Common myeloid progenitor, CD34-positive (primary cell): ENCODE measurements around the gene SLC35G3. TPM values are rescaled to one million over a fixed set of nuclear protein-coding genes. Genes with fewer than 3 reads are reported as not detected.
"Not testable (repeated sequence)": the region's sequence is repeated elsewhere in the genome, so short reads cannot be mapped to it uniquely, and the experiment has no call there.

Experiments
- CTCF ChIA-PET: fragments of 350-600 bp; sonication (Branson Sonifier 250); formaldehyde crosslinking; loops from one replicate; lab custom pipeline; 2021; ENCODE audit warnings: antibody characterized with exemption; lab: Charles Lee
- POLR2A ChIA-PET: fragments of 350-600 bp; sonication (Branson Sonifier 250); formaldehyde crosslinking; loops from one replicate; lab custom pipeline; 2021; ENCODE audit warnings: antibody characterized with exemption; lab: Charles Lee
- DNase-seq, 3 donors: peaks; one replicate each; pipeline versions ENCODE4 v3.0.0 to v3.0.0-alpha.2; 2013
- H3K27ac ChIP-seq, 2 experiments: 1 replicate in 1 of 2; 2 replicates in 1 of 2; pipeline ENCODE4 v1.7.0; 2013; ENCODE audit warnings: inconsistent platforms in 2 of 2, low read length in 2 of 2, mild to moderate bottlenecking in 2 of 2, low read depth in 1 of 2, moderate library complexity in 1 of 2; ENCODE audit not compliant: severe bottlenecking in 2 of 2, insufficient read depth in 1 of 2, poor library complexity in 1 of 2
- H3K27me3 ChIP-seq, 5 experiments: replicated peaks in 2 of 5; 1 replicate in 3 of 5; 2 replicates in 2 of 5; pipeline versions ENCODE4 v1.6.1 to v1.7.0; 2013; ENCODE audit warnings: low read length in 4 of 5, mild to moderate bottlenecking in 2 of 5, moderate library complexity in 2 of 5, inconsistent platforms in 1 of 5; ENCODE audit not compliant: insufficient read depth in 5 of 5, control insufficient read depth in 4 of 5
- H3K36me3 ChIP-seq, 4 experiments: 1 replicate in 2 of 4; 2 replicates in 2 of 4; pipeline versions ENCODE4 v1.6.1 to v1.7.0; 2013; ENCODE audit warnings: low read length in 3 of 4, control low read depth in 1 of 4, mild to moderate bottlenecking in 1 of 4; ENCODE audit not compliant: control insufficient read depth in 4 of 4, insufficient read depth in 4 of 4
- H3K4me1 ChIP-seq, 4 experiments: 1 replicate in 3 of 4; 2 replicates in 1 of 4; pipeline versions ENCODE4 v1.6.1 to v1.7.1; 2013; ENCODE audit warnings: low read length in 3 of 4, mild to moderate bottlenecking in 3 of 4, control low read depth in 1 of 4, inconsistent platforms in 1 of 4, moderate library complexity in 1 of 4; ENCODE audit not compliant: control insufficient read depth in 4 of 4, insufficient read depth in 4 of 4; ENCODE audit errors: control extremely low read depth in 1 of 4
- H3K4me3 ChIP-seq, 7 experiments: 1 replicate in 4 of 7; 2 replicates in 3 of 7; pipeline versions ENCODE4 v1.5.1 to v1.7.0; 2013; ENCODE audit warnings: mild to moderate bottlenecking in 7 of 7, low read length in 6 of 7, moderate library complexity in 6 of 7, inconsistent platforms in 2 of 7, low read depth in 2 of 7, control low read depth in 1 of 7; ENCODE audit not compliant: insufficient read depth in 4 of 7, control insufficient read depth in 1 of 7; ENCODE audit errors: extremely low read depth in 1 of 7
- H3K9me3 ChIP-seq, 5 experiments: 1 replicate in 4 of 5; 2 replicates in 1 of 5; pipeline versions ENCODE4 v1.6.1 to v1.7.1; 2013; ENCODE audit warnings: low read length in 4 of 5, mild to moderate bottlenecking in 2 of 5, inconsistent platforms in 1 of 5, low read depth in 1 of 5, moderate library complexity in 1 of 5; ENCODE audit not compliant: control insufficient read depth in 4 of 5, insufficient read depth in 2 of 5; ENCODE audit errors: control extremely low read depth in 1 of 5
- WGBS: methylation state at CpG from one replicate; pipeline ENCODE4 v1.1.5; 2013; ENCODE audit not compliant: insufficient coverage; 5-methylcytosine and 5-hydroxymethylcytosine counted together
- polyA plus RNA-seq: library from polyadenylated mRNA; unstranded; fragments of 120-200 nt; gene quantifications from one replicate; pipeline ENCODE4 v1.2.1, GENCODE V29; 2013

SLC35G3 gene
- not detected for polyA plus RNA-seq

DNA sequence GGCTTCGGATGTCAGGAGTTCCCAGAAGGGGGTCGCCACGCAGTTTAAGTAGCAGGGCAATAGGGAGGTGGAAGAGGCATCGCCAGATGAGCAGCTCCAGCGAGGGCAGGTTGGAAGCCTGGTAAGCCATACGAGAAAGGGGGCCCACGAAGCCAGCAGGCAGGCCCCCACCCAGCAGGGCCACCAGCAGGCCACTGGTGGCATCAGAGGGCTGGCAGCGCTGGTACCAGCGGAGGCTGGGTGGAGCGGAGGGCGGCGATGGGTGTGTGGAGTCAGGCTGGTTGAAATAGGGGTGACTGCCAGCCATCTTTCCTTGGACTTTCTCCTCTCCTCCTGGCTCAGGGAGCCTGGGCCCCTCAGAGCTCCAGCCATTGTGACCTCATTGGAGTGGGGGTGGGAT is at the start of gene SLC35G3:
TSS of gene SLC35G3 (minus strand) at position 393 of the 400 bp plus-strand sequence. CDS start at position 307, 86 bp downstream.
- POLR2A ChIA-PET, H3K4me1 ChIP-seq, H3K9me3 ChIP-seq, CTCF ChIA-PET, H3K36me3 ChIP-seq, DNase-seq, H3K4me3 ChIP-seq, H3K27ac ChIP-seq: not testable (repeated sequence)
- peaks cover 0 to 17% (median 2%) of the 10 kb centered on the region in 5 experiments for H3K27me3 ChIP-seq
- WGBS = 100% methylated on average over 6 of the region's 12 CpGs

DNA sequence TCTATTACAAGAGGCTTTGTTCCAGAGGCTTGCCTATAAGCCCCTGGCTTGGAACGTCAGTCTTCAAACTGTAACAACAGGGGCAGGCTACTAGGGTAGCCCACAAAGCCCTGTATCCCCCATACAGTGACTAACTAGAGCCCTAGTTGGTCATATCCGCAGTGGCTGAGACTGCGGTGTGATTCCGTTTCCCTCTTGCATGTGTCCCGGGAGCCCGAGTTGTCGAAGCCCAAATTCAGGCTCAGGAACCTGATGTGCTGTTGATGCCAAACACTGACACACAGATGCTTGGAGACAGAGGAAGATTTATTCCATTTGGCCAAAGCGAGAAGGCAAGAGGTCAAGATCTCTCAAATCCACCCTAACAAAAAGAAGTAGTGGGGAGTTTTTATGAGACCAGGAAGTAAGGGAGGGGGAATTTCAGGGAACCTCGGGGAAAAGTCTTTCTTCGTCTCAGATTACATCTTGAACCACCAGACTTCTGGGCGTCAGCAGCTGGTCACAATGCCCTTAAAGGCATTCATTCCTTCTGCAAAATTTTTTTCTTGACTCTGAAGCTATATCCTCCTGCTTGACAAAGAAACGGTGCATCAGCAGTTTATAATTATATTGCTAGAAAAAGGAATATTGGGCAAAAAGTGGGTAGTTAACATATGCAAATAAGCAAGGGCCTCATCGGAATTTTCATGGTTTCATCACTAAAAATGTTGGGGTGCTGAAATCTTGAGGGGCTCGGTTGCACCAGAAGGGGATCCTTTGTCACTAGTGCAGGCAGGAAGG is 49.6 kb upstream of the SLC35G3 start:
- Histone ChIP-seq H3K27me3 (peaks cover 0 to 53% (median 11%) of the 10 kb centered on the region in 5 experiments), H3K27ac (peak overlapping the region in 1 of 2 experiments; percentile 10), H3K4me3 (peak overlapping the region; percentile 78 to 91 (median 86)), H3K9me3 (no peaks in the 10 kb centered on the region), H3K4me1 (peaks cover 0 to 34% (median 29%) of the 10 kb centered on the region in 4 experiments), H3K36me3 (no peaks in the 10 kb centered on the region)
- POLR2A ChIA-PET = interaction anchor here (1.3 kb wide), 1 partner anchor 30 kb away, joined by 3 read pairs; no protein-coding TSS in a partner anchor
- CTCF ChIA-PET = interaction anchor here (1.2 kb wide), 1 partner anchor 8 kb away, joined by 3 read pairs; no protein-coding TSS in a partner anchor
- 14% methylated on average over 10 of the region's 14 CpGs for WGBS
- DNase-seq = peak; percentile 51 to 89 (median 81)

GRCh38 chr17:35242805-35243560 is 48.8 kb upstream of the SLC35G3 start, which contains the start of gene SLFN5:
TSS of gene SLFN5 (plus strand) at chr17:35243072. CDS start at chr17:35258691, 15,619 bp downstream.
- ChIA-PET CTCF (interaction anchor here (1.2 kb wide), 1 partner anchor 9 kb away, joined by 3 read pairs; no protein-coding TSS in a partner anchor), POLR2A (interaction anchor here (0.6 to 1.3 kb wide), 2 partner anchors 29 to 60 kb away, joined by 3 read pairs; no protein-coding TSS in a partner anchor)
- Histone ChIP-seq H3K27ac (peak within 1 kb of the TSS in 1 of 2 experiments; percentile 77), H3K4me1 (peaks cover 0 to 34% (median 29%) of the 10 kb centered on the region in 4 experiments), H3K4me3 (peak within 1 kb of the TSS; percentile 78 to 91 (median 86)), H3K27me3 (peaks cover 0 to 53% (median 10%) of the 10 kb centered on the region in 5 experiments), H3K9me3 (no peaks in the 10 kb centered on the region), H3K36me3 (no peaks in the 10 kb centered on the region)
- peak; percentile 86 to 88 (median 87) for DNase-seq
- WGBS = under 1% methylated on average over 40 of the region's 44 CpGs

GRCh38 chr17:35242158-35242804 is 48.1 kb upstream of the SLC35G3 start:
- H3K4me1 ChIP-seq = peaks cover 0 to 34% (median 29%) of the 10 kb centered on the region in 4 experiments
- ChIA-PET POLR2A (interaction anchor here (1.3 kb wide), 1 partner anchor 28 kb away, joined by 3 read pairs; no protein-coding TSS in a partner anchor), CTCF (interaction anchor here (1.2 kb wide), 1 partner anchor 10 kb away, joined by 3 read pairs; no protein-coding TSS in a partner anchor)
- 1% methylated on average over 16 of the region's 43 CpGs for WGBS
- peaks cover 0 to 53% (median 3%) of the 10 kb centered on the region in 5 experiments for H3K27me3 ChIP-seq
- H3K9me3 ChIP-seq = no peaks in the 10 kb centered on the region
- H3K4me3 ChIP-seq = peak overlapping the region; percentile 78 to 91 (median 86)
- no peaks in the 10 kb centered on the region for H3K36me3 ChIP-seq
- peak; percentile 78 to 92 (median 88) for DNase-seq
- H3K27ac ChIP-seq = peak overlapping the region in 1 of 2 experiments; percentile 77

DNA sequence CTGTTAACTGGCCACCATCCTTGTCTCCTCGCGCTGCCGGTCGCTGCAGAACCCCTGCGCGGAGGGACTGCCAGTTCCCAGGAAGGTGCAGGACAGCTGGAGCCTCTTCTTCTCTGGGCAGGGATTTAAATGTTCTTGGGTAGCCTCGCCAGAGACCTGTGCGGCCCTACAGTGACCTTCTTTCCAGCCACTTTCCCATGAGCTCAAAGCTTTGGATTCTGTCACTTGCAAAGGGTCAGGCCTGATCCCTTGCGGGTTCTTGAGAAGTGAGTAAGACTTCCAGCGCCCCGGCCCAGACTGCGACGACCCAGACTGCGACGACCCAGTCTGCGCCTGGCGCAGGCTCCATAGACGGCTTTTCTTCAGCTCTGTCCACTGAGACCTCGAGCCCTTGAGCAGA is 47.3 kb upstream of the SLC35G3 start:
- Histone ChIP-seq H3K4me1 (peaks cover 0 to 34% (median 29%) of the 10 kb centered on the region in 4 experiments), H3K27ac (peak overlapping the region in 1 of 2 experiments; percentile 77), H3K4me3 (peak overlapping the region in 5 of 7 experiments; percentile 78 to 90 (median 83)), H3K9me3 (no peaks in the 10 kb centered on the region), H3K36me3 (no peaks in the 10 kb centered on the region), H3K27me3 (peaks cover 0 to 52% (median 5%) of the 10 kb centered on the region in 5 experiments)
- CTCF ChIA-PET = no interaction called here
- WGBS = 95% methylated on average over 19 of the region's 19 CpGs
- POLR2A ChIA-PET = no interaction called here
- no peak for DNase-seq

- Histone ChIP-seq H3K4me1 (peaks cover 0 to 34% (median 29%) of the 10 kb centered on the region in 4 experiments), H3K9me3 (no peaks in the 10 kb centered on the region), H3K27me3 (peaks cover 0 to 53% (median 6%) of the 10 kb centered on the region in 5 experiments), H3K36me3 (no peaks in the 10 kb centered on the region), H3K27ac (no peak overlapping the region), H3K4me3 (no peak overlapping the region)
- CTCF ChIA-PET = no interaction called here
- POLR2A ChIA-PET = no interaction called here
- 98% methylated on average over 5 of the region's 8 CpGs for WGBS
- no peak for DNase-seq
Measured at GRCh38 chr17:35240861-35241260, 46.7 kb upstream of the SLC35G3 start.
